ENCODE data around the gene MPIG6B. TPM values are rescaled to one million over a fixed set of nuclear protein-coding genes. Genes with fewer than 3 reads are reported as not detected.

Gene MPIG6B
- total RNA-seq, 3 donors from 2014 or later (not counting 1 experiment from before 2014, with no cell fraction given), result 9.4 to 19.0 (median 12.8) TPM

DNA sequence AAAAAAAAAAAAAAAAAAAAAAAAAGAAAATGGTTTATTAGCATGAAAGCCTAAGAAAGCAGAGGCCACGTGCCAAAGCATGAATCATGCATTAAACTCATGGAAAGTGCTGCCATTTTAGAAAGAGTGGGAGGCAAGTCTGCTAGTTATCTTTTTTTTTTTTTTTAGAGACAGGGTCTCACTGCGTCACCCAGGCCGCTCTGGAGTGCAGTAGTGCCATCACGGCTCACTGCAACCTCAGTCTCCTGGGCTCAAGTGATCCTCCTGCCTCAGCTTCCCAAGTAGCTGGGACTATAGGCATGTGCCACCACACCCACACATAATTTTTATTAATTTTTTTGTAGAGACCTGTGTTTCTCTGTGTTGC is 48.8 kb downstream of the MPIG6B start:
- no peaks in the 10 kb centered on the region for H3K27me3 Mint-ChIP-seq (ENCODE audit: low read depth in 2 of 2)
- H3K4me3 ChIP-seq (ENCODE audit: low read length), result no peak overlapping the region
- peaks cover 48% of the 10 kb centered on the region for H3K4me1 ChIP-seq (ENCODE audit: control insufficient read depth, insufficient read depth, low read length)
- H3K27me3 ChIP-seq (ENCODE audit: control insufficient read depth, insufficient read depth, low read length), result no peaks in the 10 kb centered on the region
- ATAC-seq (no peak), DNase-seq (peak in 1 of 2 donors; percentile 46)
- H3K9me3 Mint-ChIP-seq, result no peaks in the 10 kb centered on the region
- H3K4me3 Mint-ChIP-seq, result no peak overlapping the region
- TF ChIP-seq, protein P1, sequence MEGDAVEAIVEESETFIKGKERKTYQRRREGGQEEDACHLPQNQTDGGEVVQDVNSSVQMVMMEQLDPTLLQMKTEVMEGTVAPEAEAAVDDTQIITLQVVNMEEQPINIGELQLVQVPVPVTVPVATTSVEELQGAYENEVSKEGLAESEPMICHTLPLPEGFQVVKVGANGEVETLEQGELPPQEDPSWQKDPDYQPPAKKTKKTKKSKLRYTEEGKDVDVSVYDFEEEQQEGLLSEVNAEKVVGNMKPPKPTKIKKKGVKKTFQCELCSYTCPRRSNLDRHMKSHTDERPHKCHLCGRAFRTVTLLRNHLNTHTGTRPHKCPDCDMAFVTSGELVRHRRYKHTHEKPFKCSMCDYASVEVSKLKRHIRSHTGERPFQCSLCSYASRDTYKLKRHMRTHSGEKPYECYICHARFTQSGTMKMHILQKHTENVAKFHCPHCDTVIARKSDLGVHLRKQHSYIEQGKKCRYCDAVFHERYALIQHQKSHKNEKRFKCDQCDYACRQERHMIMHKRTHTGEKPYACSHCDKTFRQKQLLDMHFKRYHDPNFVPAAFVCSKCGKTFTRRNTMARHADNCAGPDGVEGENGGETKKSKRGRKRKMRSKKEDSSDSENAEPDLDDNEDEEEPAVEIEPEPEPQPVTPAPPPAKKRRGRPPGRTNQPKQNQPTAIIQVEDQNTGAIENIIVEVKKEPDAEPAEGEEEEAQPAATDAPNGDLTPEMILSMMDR (IDR thresholded peaks at IDR 0.05), result no peak
- H3K27ac ChIP-seq (ENCODE audit: low read length), result no peak overlapping the region
- no peaks in the 10 kb centered on the region for H3K9me3 ChIP-seq (ENCODE audit: control insufficient read depth, insufficient read depth, low read length)
- intact Hi-C loops (cut with micrococcal nuclease), result no loop called here
- H3K36me3 Mint-ChIP-seq, result no peaks in the 10 kb centered on the region
- 77% methylated on average over 4 of the region's 4 CpGs for WGBS (ENCODE audit: insufficient coverage)
- no peak overlapping the region for H3K27ac Mint-ChIP-seq
- H3K4me1 Mint-ChIP-seq, result peaks cover 6 to 43% of the 10 kb centered on the region in 2 donors
- no peaks in the 10 kb centered on the region for H3K36me3 ChIP-seq (ENCODE audit: control insufficient read depth, insufficient read depth, low read length)

DNA sequence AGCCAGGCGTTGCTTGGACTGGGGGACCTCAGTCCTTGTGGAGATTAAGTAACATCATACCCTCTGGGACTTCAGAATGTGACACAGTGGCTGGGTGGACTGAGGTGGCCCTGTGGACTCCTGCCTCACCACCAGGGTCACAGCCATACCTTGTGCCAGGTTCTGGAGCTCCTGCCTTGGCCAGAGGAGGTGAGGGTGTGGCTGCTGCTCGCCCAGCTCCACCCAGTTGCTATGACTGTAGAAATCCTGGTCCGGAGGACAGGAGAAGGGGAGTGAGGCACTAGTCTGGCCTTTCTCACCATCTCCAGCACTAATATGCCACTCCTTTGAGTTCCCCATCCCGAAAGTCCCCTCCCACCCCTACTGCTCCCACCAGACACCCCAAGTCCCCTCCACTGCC is 52.0 kb downstream of the MPIG6B start:
- H3K9me3 ChIP-seq (ENCODE audit: control insufficient read depth, insufficient read depth, low read length), result no peaks in the 10 kb centered on the region
- no peaks in the 10 kb centered on the region for H3K27me3 Mint-ChIP-seq (ENCODE audit: low read depth in 2 of 2)
- ATAC-seq (no peak), DNase-seq (no peak)
- TF ChIP-seq, protein P1 (IDR thresholded peaks at IDR 0.05), result no peak
- H3K4me3 Mint-ChIP-seq, result no peak overlapping the region
- H3K4me1 ChIP-seq (ENCODE audit: control insufficient read depth, insufficient read depth, low read length), result peaks cover 52% of the 10 kb centered on the region
- peak overlapping the region in 1 of 2 donors; percentile 48 for H3K27ac Mint-ChIP-seq
- H3K27ac ChIP-seq (ENCODE audit: low read length), result no peak overlapping the region
- intact Hi-C loops (cut with micrococcal nuclease), result no loop called here
- H3K4me3 ChIP-seq (ENCODE audit: low read length), result no peak overlapping the region
- H3K9me3 Mint-ChIP-seq, result no peaks in the 10 kb centered on the region
- no peaks in the 10 kb centered on the region for H3K27me3 ChIP-seq (ENCODE audit: control insufficient read depth, insufficient read depth, low read length)
- 89% methylated on average over 3 of the region's 4 CpGs for WGBS (ENCODE audit: insufficient coverage)
- H3K4me1 Mint-ChIP-seq, result peaks cover 0 to 39% of the 10 kb centered on the region in 2 donors
- peaks cover 17% of the 10 kb centered on the region for H3K36me3 ChIP-seq (ENCODE audit: control insufficient read depth, insufficient read depth, low read length)
- H3K36me3 Mint-ChIP-seq, result no peaks in the 10 kb centered on the region

DNA sequence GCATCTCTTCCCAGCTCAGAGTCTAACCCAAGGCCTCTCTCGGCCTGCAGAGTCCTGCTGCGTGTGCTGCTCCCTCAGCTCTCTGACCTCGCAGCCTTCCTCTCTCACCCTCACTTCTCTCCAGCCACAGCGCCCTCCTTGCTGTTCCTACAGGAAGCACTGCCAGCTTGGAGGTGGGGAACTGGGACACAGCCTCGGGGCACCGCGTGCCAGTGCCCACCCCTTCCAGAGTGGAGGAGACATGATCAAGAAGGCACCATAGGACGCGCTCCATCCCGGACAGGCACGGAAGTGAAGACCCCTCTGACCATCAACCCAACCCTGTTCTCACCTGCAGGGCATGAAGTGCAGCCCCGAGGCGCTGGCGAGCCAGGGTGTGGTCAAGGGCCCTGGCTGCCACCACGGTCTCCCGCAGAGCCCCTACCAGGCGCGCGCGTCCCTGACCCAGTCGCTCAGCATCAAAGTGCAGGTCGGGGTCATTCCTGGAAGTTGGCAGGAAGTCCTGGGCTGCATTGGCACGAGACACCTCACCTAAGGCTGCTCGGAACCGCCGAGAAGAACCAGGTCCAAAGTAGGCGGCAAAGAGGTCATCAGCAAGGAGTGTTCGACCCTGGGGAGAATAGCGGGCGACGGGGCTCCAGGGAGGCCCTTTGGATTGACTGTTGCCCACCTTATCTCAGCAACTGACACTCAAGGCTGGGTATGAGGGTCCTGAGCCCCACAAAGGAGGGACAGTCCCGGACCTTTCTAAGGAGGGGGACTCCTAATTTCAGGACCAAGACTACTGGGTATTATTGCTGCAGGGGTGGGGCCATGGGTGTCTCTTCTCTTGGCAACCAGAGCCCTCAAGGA is 52.7 kb downstream of the MPIG6B start:
- DNase-seq (no peak), ATAC-seq (no peak)
- no peak overlapping the region for H3K4me3 ChIP-seq (ENCODE audit: low read length)
- peak overlapping the region; percentile 60 to 87 for H3K27ac Mint-ChIP-seq
- H3K9me3 ChIP-seq (ENCODE audit: control insufficient read depth, insufficient read depth, low read length), result no peaks in the 10 kb centered on the region
- H3K4me1 ChIP-seq (ENCODE audit: control insufficient read depth, insufficient read depth, low read length), result peaks cover 52% of the 10 kb centered on the region
- no peaks in the 10 kb centered on the region for H3K27me3 ChIP-seq (ENCODE audit: control insufficient read depth, insufficient read depth, low read length)
- H3K9me3 Mint-ChIP-seq, result no peaks in the 10 kb centered on the region
- H3K4me3 Mint-ChIP-seq, result peak overlapping the region; percentile 50
- H3K27ac ChIP-seq (ENCODE audit: low read length), result peak overlapping the region; percentile 55
- no peaks in the 10 kb centered on the region for H3K36me3 Mint-ChIP-seq
- H3K27me3 Mint-ChIP-seq (ENCODE audit: low read depth in 2 of 2), result no peaks in the 10 kb centered on the region
- H3K4me1 Mint-ChIP-seq, result peaks cover 0 to 39% of the 10 kb centered on the region in 2 donors
- intact Hi-C loops (cut with micrococcal nuclease), result no loop called here
- 88% methylated on average over 32 of the region's 32 CpGs for WGBS (ENCODE audit: insufficient coverage)
- H3K36me3 ChIP-seq (ENCODE audit: control insufficient read depth, insufficient read depth, low read length), result peaks cover 23% of the 10 kb centered on the region
- TF ChIP-seq, protein P1 (IDR thresholded peaks at IDR 0.05), result no peak

Other genes with a start within 250 kb of the MPIG6B start
- 10 to 100 TPM; 33.5 to 39.0 (median 37.6) TPM for gene MICB, start 225.2 kb upstream of the MPIG6B start, total RNA-seq
- gene MCCD1, start 194.4 kb upstream of the MPIG6B start, total RNA-seq, result not detected
- gene DDX39B, start 181.4 kb upstream of the MPIG6B start, total RNA-seq, result 100 to 1,000 TPM; 506 to 571 (median 534) TPM
- 1 to 10 TPM; 1.0 to 2.5 (median 2.1) TPM for gene ATP6V1G2, start 176.8 kb upstream of the MPIG6B start, total RNA-seq
- gene NFKBIL1, start 175.8 kb upstream of the MPIG6B start, total RNA-seq, result 10 to 100 TPM in 2 of 3 donors, 1 to 10 TPM in 1; 8.1 to 10.9 (median 10.7) TPM
- 10 to 100 TPM in 1 of 3 donors, 1 to 10 TPM in 2; 7.6 to 13.1 (median 8.7) TPM for gene LTA, start 151.1 kb upstream of the MPIG6B start, total RNA-seq
- 10 to 100 TPM; 24.2 to 60.8 (median 46.9) TPM for gene TNF, start 147.8 kb upstream of the MPIG6B start, total RNA-seq
- 10 to 100 TPM; 17.7 to 42.1 (median 32.6) TPM for gene LTB, start 140.9 kb upstream of the MPIG6B start, total RNA-seq
- 100 to 1,000 TPM in 1 of 3 donors, 10 to 100 TPM in 2; 25.4 to 120 (median 50.5) TPM for gene LST1, start 137.1 kb upstream of the MPIG6B start, total RNA-seq
- gene NCR3, start 130.4 kb upstream of the MPIG6B start, total RNA-seq, result 100 to 1,000 TPM; 120 to 173 (median 137) TPM
- 10 to 100 TPM in 2 of 3 donors, 1 to 10 TPM in 1; 8.7 to 47.0 (median 17.9) TPM for gene AIF1, start 108.1 kb upstream of the MPIG6B start, total RNA-seq
- 100 to 1,000 TPM; 264 to 294 (median 294) TPM for gene PRRC2A, start 102.7 kb upstream of the MPIG6B start, total RNA-seq
- gene BAG6, start 70.7 kb upstream of the MPIG6B start, total RNA-seq, result 100 to 1,000 TPM; 264 to 303 (median 274) TPM
- gene APOM, start 67.5 kb upstream of the MPIG6B start, total RNA-seq, result 1 to 10 TPM; 2.6 to 2.8 (median 2.7) TPM
- 10 to 100 TPM; 25.9 to 29.9 (median 27.4) TPM for gene C6orf47, start 62.6 kb upstream of the MPIG6B start, total RNA-seq
- 10 to 100 TPM; 16.0 to 20.3 (median 18.2) TPM for gene GPANK1, start 58.4 kb upstream of the MPIG6B start, total RNA-seq
- gene CSNK2B, start 57.3 kb upstream of the MPIG6B start, total RNA-seq, result 100 to 1,000 TPM; 140 to 157 (median 141) TPM
- 10 to 100 TPM; 39.9 to 50.0 (median 46.0) TPM for gene LY6G5B, start 53.4 kb upstream of the MPIG6B start, total RNA-seq
- gene LY6G5C, start 42.3 kb upstream of the MPIG6B start, total RNA-seq, result 1 to 10 TPM; 2.0 to 7.9 (median 2.7) TPM
- gene ABHD16A, start 20.0 kb upstream of the MPIG6B start, total RNA-seq, result 10 to 100 TPM; 92.0 to 97.6 (median 94.2) TPM
- gene LY6G6F, start 16.5 kb upstream of the MPIG6B start, total RNA-seq, result 1 to 10 TPM in 2 of 3 donors, under 1 TPM in 1; 0.97 to 3.2 (median 1.4) TPM
- gene LY6G6D, start 8.0 kb upstream of the MPIG6B start, total RNA-seq, result under 1 TPM in 1 of 3 donors, not detected in 2; 0.94 TPM
- gene LY6G6C, start 1.6 kb upstream of the MPIG6B start, total RNA-seq, result not detected
- 10 to 100 TPM; 22.3 to 36.1 (median 24.6) TPM for gene DDAH2, start 5.9 kb downstream of the MPIG6B start, total RNA-seq
- 100 to 1,000 TPM; 348 to 363 (median 355) TPM for gene CLIC1, start 13.2 kb downstream of the MPIG6B start, total RNA-seq
- 10 to 100 TPM; 28.2 to 44.6 (median 43.7) TPM for gene MSH5, start 16.6 kb downstream of the MPIG6B start, total RNA-seq
- 10 to 100 TPM in 1 of 3 donors, 1 to 10 TPM in 2; 5.4 to 14.5 (median 6.9) TPM for gene SAPCD1, start 39.3 kb downstream of the MPIG6B start, total RNA-seq
- gene VWA7, start 54.0 kb downstream of the MPIG6B start, total RNA-seq, result 1 to 10 TPM; 2.4 to 4.7 (median 3.2) TPM
- gene VARS1, start 72.4 kb downstream of the MPIG6B start, total RNA-seq, result 10 to 100 TPM; 45.2 to 58.6 (median 49.2) TPM
- gene LSM2, start 83.6 kb downstream of the MPIG6B start, total RNA-seq, result 10 to 100 TPM; 28.1 to 34.9 (median 29.2) TPM
- gene HSPA1L, start 91.9 kb downstream of the MPIG6B start, total RNA-seq, result 1 to 10 TPM; 2.0 to 4.5 (median 3.6) TPM
- gene HSPA1A, start 92.2 kb downstream of the MPIG6B start, total RNA-seq, result 10 to 100 TPM; 24.4 to 34.6 (median 34.5) TPM
- 100 to 1,000 TPM in 1 of 3 donors, 10 to 100 TPM in 1, 1 to 10 TPM in 1; 8.5 to 112 (median 15.3) TPM for gene HSPA1B, start 104.4 kb downstream of the MPIG6B start, total RNA-seq
- 10 to 100 TPM; 36.1 to 69.6 (median 51.5) TPM for gene NEU1, start 139.4 kb downstream of the MPIG6B start, total RNA-seq
- gene SLC44A4, start 155.6 kb downstream of the MPIG6B start, total RNA-seq, result under 1 TPM in 1 of 3 donors, not detected in 2; 0.48 TPM
- 10 to 100 TPM; 49.3 to 56.6 (median 55.8) TPM for gene EHMT2, start 174.3 kb downstream of the MPIG6B start, total RNA-seq
- gene ZBTB12, start 178.7 kb downstream of the MPIG6B start, total RNA-seq, result under 1 TPM; 0.54 to 0.77 (median 0.63) TPM
- gene C2, start 204.3 kb downstream of the MPIG6B start, total RNA-seq, result 1 to 10 TPM in 2 of 3 donors, under 1 TPM in 1; 0.55 to 1.3 (median 1.0) TPM
- gene CFB, start 222.7 kb downstream of the MPIG6B start, total RNA-seq, result under 1 TPM in 1 of 3 donors, not detected in 2; 0.45 TPM
- gene NELFE, start 235.6 kb downstream of the MPIG6B start, total RNA-seq, result 10 to 100 TPM; 52.6 to 62.3 (median 56.3) TPM
- 100 to 1,000 TPM; 119 to 184 (median 151) TPM for gene SKIC2, start 235.8 kb downstream of the MPIG6B start, total RNA-seq
- gene DXO, start 248.8 kb downstream of the MPIG6B start, total RNA-seq, result 10 to 100 TPM; 37.9 to 54.3 (median 49.0) TPM

Measured in natural killer cell (primary cell).